Testis (tissue), 3 donors: ENCODE results near the gene BDH2. TPM values are rescaled to one million over a fixed set of nuclear protein-coding genes. Genes with fewer than 3 reads are reported as not detected.

Experiments
- DNase-seq: peaks from one replicate; pipeline ENCODE4 v3.0.0-alpha.2; 2019
- H3K27ac ChIP-seq, 2 donors: fragments of 200-600 bp; sonication (generic); one replicate each; pipeline ENCODE4 v1.5.1; 2019
- H3K27me3 ChIP-seq: fragments of 200-600 bp; sonication (generic); one replicate; pipeline ENCODE4 v1.5.1; 2019
- H3K36me3 ChIP-seq: fragments of 200-600 bp; sonication (generic); one replicate; pipeline ENCODE4 v1.5.1; 2017; ENCODE audit warnings: low read depth; ENCODE audit errors: missing control alignments
- H3K4me1 ChIP-seq: fragments of 200-600 bp; sonication (generic); one replicate; pipeline ENCODE4 v1.5.1; 2019
- H3K4me3 ChIP-seq, 2 donors: fragments of 200-600 bp; sonication (generic); one replicate each; pipeline ENCODE4 v1.5.1; 2017 to 2019
- H3K9me3 ChIP-seq: fragments of 200-600 bp; sonication (generic); one replicate; pipeline ENCODE4 v1.5.1; 2017
- CTCF ChIP-seq, 3 experiments: fragments of 450-650 bp in 2 of 3; fragments of 200-600 bp in 1 of 3; sonication (generic) in 1 of 3; IDR thresholded peaks; one replicate each; pipeline ENCODE4 v1.5.1; 2016 to 2019; ENCODE audit warnings: antibody characterized with exemption in 3 of 3, mild to moderate bottlenecking in 2 of 3, moderate library complexity in 1 of 3
- POLR2A ChIP-seq: fragments of 450-650 bp; IDR thresholded peaks from one replicate; pipeline ENCODE4 v1.6.1; 2017; ENCODE audit warnings: antibody characterized with exemption, mild to moderate bottlenecking, moderate library complexity
- WGBS, 2 donors: methylation state at CpG; one replicate each; pipeline ENCODE4 v1.1.5; 2018; 5-methylcytosine and 5-hydroxymethylcytosine counted together
- intact Hi-C: fragments of 100-400 bp; cut with DNase I; formaldehyde crosslinking; loops from one replicate; pipeline ENCODE4 v1.15.1; 2023; ENCODE audit warnings: low total_unique reads
- polyA plus RNA-seq: library from polyadenylated mRNA; stranded (reverse); fragments of 350-450 nt; fragmentation: Illumina TruSeq; extraction: RNeasy Lipid Tissue Mini Kit (QIAGEN cat#74804); gene quantifications from one replicate; pipeline ENCODE4 v1.2.3, GENCODE V29; 2014; ENCODE audit warnings: low read depth, low replicate concordance; ENCODE audit not compliant: insufficient read depth
- total RNA-seq, 2 donors: library from RNA; depleted of rRNA; stranded (reverse); fragments of >200 nt; gene quantifications; one replicate each; pipeline ENCODE4 v1.2.3, GENCODE V29; 2016

Gene BDH2
- total and polyA plus RNA-seq, 3 donors from 2014 or later: 41.2 to 54.7 (median 53.1) TPM

GRCh38 chr4:103108542-103108941 lies 8.9 kb upstream of the BDH2 start:
- Histone ChIP-seq H3K4me1 (no peaks in the 10 kb centered on the region), H3K27ac (no peak overlapping the region), H3K4me3 (no peak overlapping the region), H3K9me3 (no peaks in the 10 kb centered on the region), H3K36me3 (no peaks in the 10 kb centered on the region), H3K27me3 (no peaks in the 10 kb centered on the region)
- TF ChIP-seq CTCF (IDR thresholded peaks at IDR 0.05) (no peak), POLR2A (no peak)
- WGBS, 2 donors: 86 to 88% methylated on average over 4 of the region's 4 CpGs
- no peak for DNase-seq
- intact Hi-C loops: no loop called here

- H3K4me3 ChIP-seq: no peak overlapping the region
- intact Hi-C loops: no loop called here
These were observed 6.1 kb upstream of the BDH2 start for GRCh38 chr4:103105558-103106356.

GRCh38 chr4:103104886-103105285 lies 5.3 kb upstream of the BDH2 start:
- no peak for DNase-seq
- Histone ChIP-seq H3K27me3 (no peaks in the 10 kb centered on the region), H3K4me3 (no peak overlapping the region), H3K9me3 (no peaks in the 10 kb centered on the region), H3K27ac (no peak overlapping the region), H3K4me1 (no peaks in the 10 kb centered on the region), H3K36me3 (no peaks in the 10 kb centered on the region)
- WGBS, 2 donors: 92 to 97% methylated on average over 3 of the region's 3 CpGs
- no peak for TF ChIP-seq CTCF (IDR thresholded peaks at IDR 0.05)
- no peak for TF ChIP-seq POLR2A
- intact Hi-C loops: no loop called here

More at GRCh38 chr4:103105558-103106356, 6.1 kb upstream of the BDH2 start:
- no peak for DNase-seq
- Histone ChIP-seq H3K4me1 (no peaks in the 10 kb centered on the region), H3K27me3 (no peaks in the 10 kb centered on the region), H3K9me3 (no peaks in the 10 kb centered on the region), H3K36me3 (no peaks in the 10 kb centered on the region), H3K27ac (no peak overlapping the region)
- no peak for TF ChIP-seq CTCF (IDR thresholded peaks at IDR 0.05)
- TF ChIP-seq POLR2A: no peak
- WGBS, 2 donors: 89 to 95% methylated on average over 2 of the region's 2 CpGs

- Histone ChIP-seq H3K27me3 (no peaks in the 10 kb centered on the region), H3K4me3 (no peak overlapping the region), H3K9me3 (no peaks in the 10 kb centered on the region), H3K36me3 (no peaks in the 10 kb centered on the region), H3K27ac (no peak overlapping the region), H3K4me1 (peaks cover 22% of the 10 kb centered on the region)
- WGBS, 2 donors: 60 to 65% methylated on average over 5 of the region's 5 CpGs
- TF ChIP-seq POLR2A: no peak
- no peak for TF ChIP-seq CTCF (IDR thresholded peaks at IDR 0.05)
- DNase-seq: no peak
- intact Hi-C loops: no loop called here
These were observed 1.1 kb upstream of the BDH2 start for GRCh38 chr4:103100691-103101090.
